Epithelial cell of umbilical artery (primary cell): ENCODE results near the gene MYG1. TPM values are rescaled to one million over a fixed set of nuclear protein-coding genes. Genes with fewer than 3 reads are reported as not detected.

ENCODE experiments used
- total RNA-seq: library from RNA; depleted of rRNA; stranded (reverse); fragments of >200 nt; gene quantifications from 2 replicates; pipeline ENCODE4 v1.2.3, GENCODE V29; 2014

Gene MYG1
- 35.9 and 40.3 TPM in 2 replicates for total RNA-seq

GRCh38 chr12:53299454-53300180 lies at the start of gene MYG1:
TSS of gene MYG1 (plus strand) at chr12:53299695. CDS start at chr12:53299738, 43 bp downstream.

GRCh38 chr12:53267999-53268629 lies 31.4 kb upstream of the MYG1 start, which contains the start of gene ESPL1:
TSS of gene ESPL1 (plus strand) at chr12:53268299. CDS start at chr12:53268767, 468 bp downstream.

GRCh38 chr12:53295070-53295890 lies 4.2 kb upstream of the MYG1 start, which contains the start of gene PFDN5:
TSS of gene PFDN5 (plus strand) at chr12:53295542. CDS start at chr12:53295568, 26 bp downstream.

GRCh38 chr12:53336181-53336681 lies 36.7 kb downstream of the MYG1 start, which contains the start of gene SP7:
TSS of gene SP7 (minus strand) at chr12:53336354. CDS start at chr12:53335646, 708 bp downstream.

Other genes starting within 250 kb of the MYG1 start
- gene TNS2, start 249.6 kb upstream of the MYG1 start, total RNA-seq = 21.1 and 30.9 TPM in 2 replicates
- 18.5 and 21.1 TPM in 2 replicates for gene SPRYD3, start 220.3 kb upstream of the MYG1 start, total RNA-seq
- gene IGFBP6, start 202.0 kb upstream of the MYG1 start, total RNA-seq = 8.4 and 13.1 TPM in 2 replicates
- not detected in 2 replicates for gene SOAT2, start 196.2 kb upstream of the MYG1 start, total RNA-seq
- 12.7 and 14.0 TPM in 2 replicates for gene ZNF740, start 119.0 kb upstream of the MYG1 start, total RNA-seq
- gene CSAD, start 118.8 kb upstream of the MYG1 start, total RNA-seq = 2.6 and 4.6 TPM in 2 replicates
- 0.15 TPM in 1 of 2 replicates, not detected in the other for gene ITGB7, start 92.4 kb upstream of the MYG1 start, total RNA-seq
- gene RARG, start 67.5 kb upstream of the MYG1 start, total RNA-seq = 2.9 and 4.3 TPM in 2 replicates
- gene ESPL1, start 31.4 kb upstream of the MYG1 start, total RNA-seq = 4.9 and 18.1 TPM in 2 replicates
- 460 and 474 TPM in 2 replicates for gene PFDN5, start 4.2 kb upstream of the MYG1 start, total RNA-seq
- gene AAAS, start 21.9 kb downstream of the MYG1 start, total RNA-seq = 34.8 and 47.7 TPM in 2 replicates
- not detected in 2 replicates for gene SP7, start 36.7 kb downstream of the MYG1 start, total RNA-seq
- gene SP1, start 80.5 kb downstream of the MYG1 start, total RNA-seq = 16.9 and 28.0 TPM in 2 replicates
- not detected in 2 replicates for gene AMHR2, start 124.2 kb downstream of the MYG1 start, total RNA-seq
- 20.4 and 20.8 TPM in 2 replicates for gene PRR13, start 142.0 kb downstream of the MYG1 start, total RNA-seq
- 264 and 269 TPM in 2 replicates for gene PCBP2, start 152.4 kb downstream of the MYG1 start, total RNA-seq
- 16.4 and 16.6 TPM in 2 replicates for gene MAP3K12, start 199.8 kb downstream of the MYG1 start, total RNA-seq
- gene TARBP2, start 201.6 kb downstream of the MYG1 start, total RNA-seq = 53.3 and 57.5 TPM in 2 replicates
- gene NPFF, start 207.8 kb downstream of the MYG1 start, total RNA-seq = not detected in 2 replicates